SK-N-SH (cell line): ENCODE data around the gene C10orf90.

Source experiments
- CTCF ChIP-seq: fragments of 200-600 bp; sonication (generic); IDR thresholded peaks from 2 replicates; pipeline ENCODE4 v1.6.1; 2017; ENCODE audit warnings: antibody characterized with exemption, mild to moderate bottlenecking, moderate library complexity
- POLR2AphosphoS5 ChIP-seq: IDR thresholded peaks from 2 replicates; pipeline ENCODE4 v1.6.1; 2012; ENCODE audit warnings: low read depth, low read length
- TEAD4 ChIP-seq: IDR thresholded peaks from 2 replicates; pipeline ENCODE4 v1.4.0; 2012; ENCODE audit warnings: mild to moderate bottlenecking, borderline replicate concordance; ENCODE audit not compliant: insufficient read depth

- TF ChIP-seq TEAD4 (no peak), POLR2AphosphoS5 (no peak), CTCF (no peak)
Observed at GRCh38 chr10:126611303-126611702, 59.2 kb downstream of the C10orf90 start.
